Neutrophil (primary cell): ENCODE measurements around the gene RUNX2.
A peak's percentile ranks its signal among the peaks of the same experiment; 100 is the strongest.

Experiments used
- H3K27ac ChIP-seq: fragments of 200-600 bp; sonication (generic); 2 replicates; pipeline ENCODE4 v1.5.1; 2016; ENCODE audit warnings: mild to moderate bottlenecking, moderate library complexity
- H3K27me3 ChIP-seq: fragments of 200-600 bp; sonication (generic); 2 replicates; pipeline ENCODE4 v1.6.0; 2016; ENCODE audit warnings: mild to moderate bottlenecking
- H3K36me3 ChIP-seq: fragments of 200-600 bp; sonication (generic); 2 replicates; pipeline ENCODE4 v1.5.1; 2017
- H3K4me1 ChIP-seq, 2 experiments: fragments of 200-600 bp in 1 of 2; sonication (generic) in 1 of 2; 1 replicate in 1 of 2; 2 replicates in 1 of 2; pipeline versions ENCODE4 v1.5.1 to v1.6.1; 2013 to 2016; ENCODE audit warnings: low read depth in 1 of 2, low read length in 1 of 2, mild to moderate bottlenecking in 1 of 2, moderate library complexity in 1 of 2; ENCODE audit not compliant: control insufficient read depth in 1 of 2, insufficient read depth in 1 of 2
- H3K4me3 ChIP-seq, 2 experiments: fragments of 200-600 bp in 1 of 2; sonication (generic) in 1 of 2; 1 replicate in 1 of 2; 2 replicates in 1 of 2; pipeline ENCODE4 v1.5.1; 2013 to 2016; ENCODE audit warnings: low read depth in 1 of 2, low read length in 1 of 2, mild to moderate bottlenecking in 1 of 2, moderate library complexity in 1 of 2
- H3K9me3 ChIP-seq: fragments of 200-600 bp; sonication (generic); 2 replicates; pipeline ENCODE4 v1.5.1; 2016
- CTCF ChIP-seq: fragments of 200-600 bp; sonication (generic); IDR thresholded peaks from 2 replicates; pipeline ENCODE4 v1.5.1; 2016; ENCODE audit warnings: antibody characterized with exemption

The RUNX2 gene

GRCh38 chr6:45420083-45420908 lies 92.2 kb downstream of the RUNX2 start:
- Histone ChIP-seq H3K27me3 (peaks cover 23% of the 10 kb centered on the region), H3K4me1 (peaks cover 38 to 39% of the 10 kb centered on the region in 2 experiments), H3K4me3 (peak overlapping the region; percentile 73 to 84), H3K9me3 (no peaks in the 10 kb centered on the region), H3K36me3 (no peaks in the 10 kb centered on the region), H3K27ac (no peak overlapping the region)
- no peak for TF ChIP-seq CTCF

DNA sequence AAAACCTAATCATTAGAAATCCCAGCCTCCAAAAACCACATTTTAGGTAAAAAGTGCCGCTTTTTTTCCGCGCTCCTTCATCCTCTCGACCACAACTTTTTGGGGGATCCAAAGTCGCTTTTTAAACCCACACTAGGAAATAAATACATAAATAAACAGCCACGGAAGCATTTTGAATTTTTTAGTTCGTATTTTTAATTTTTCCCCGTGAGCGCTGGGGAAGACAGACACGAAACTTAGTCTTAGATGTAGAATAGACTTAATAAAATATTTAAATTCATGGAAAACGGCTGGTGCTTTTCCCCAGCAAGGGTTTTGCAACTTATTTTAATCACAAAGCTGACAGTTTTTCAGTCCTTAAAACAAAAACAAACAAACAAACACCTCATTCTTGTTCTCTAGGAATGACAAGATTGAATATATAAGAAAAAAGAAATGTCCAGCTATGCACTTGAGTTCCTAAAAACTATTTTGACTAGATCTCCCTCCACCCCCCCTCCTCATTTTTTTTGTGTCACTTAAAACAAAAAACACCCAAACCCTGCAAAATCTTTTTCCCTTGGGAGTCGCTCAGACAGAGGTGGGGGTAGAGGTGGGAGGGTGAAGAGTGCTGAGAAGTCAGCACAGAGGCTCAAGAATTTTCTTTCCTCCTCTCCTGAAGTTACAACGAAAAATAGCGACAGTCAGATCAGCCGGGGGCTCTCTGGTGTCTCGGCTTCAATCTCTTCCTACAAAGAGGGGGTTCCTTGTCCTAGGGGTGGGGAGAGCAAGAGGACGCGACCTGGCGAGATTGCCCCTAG lies 93.0 kb downstream of the RUNX2 start:
- Histone ChIP-seq H3K4me1 (peaks cover 39% of the 10 kb centered on the region in 2 experiments), H3K9me3 (no peaks in the 10 kb centered on the region), H3K27me3 (peaks cover 23% of the 10 kb centered on the region), H3K27ac (peak overlapping the region; percentile 87), H3K36me3 (no peaks in the 10 kb centered on the region), H3K4me3 (peak overlapping the region; percentile 73 to 84)
- TF ChIP-seq CTCF = no peak

- Histone ChIP-seq H3K9me3 (no peaks in the 10 kb centered on the region), H3K4me3 (peak overlapping the region; percentile 73 to 84), H3K4me1 (peaks cover 39% of the 10 kb centered on the region in 2 experiments), H3K36me3 (no peaks in the 10 kb centered on the region), H3K27me3 (peaks cover 23% of the 10 kb centered on the region), H3K27ac (peak overlapping the region; percentile 87)
- peak; percentile 40 for TF ChIP-seq CTCF
These were observed 93.8 kb downstream of the RUNX2 start for GRCh38 chr6:45421709-45422502.

DNA sequence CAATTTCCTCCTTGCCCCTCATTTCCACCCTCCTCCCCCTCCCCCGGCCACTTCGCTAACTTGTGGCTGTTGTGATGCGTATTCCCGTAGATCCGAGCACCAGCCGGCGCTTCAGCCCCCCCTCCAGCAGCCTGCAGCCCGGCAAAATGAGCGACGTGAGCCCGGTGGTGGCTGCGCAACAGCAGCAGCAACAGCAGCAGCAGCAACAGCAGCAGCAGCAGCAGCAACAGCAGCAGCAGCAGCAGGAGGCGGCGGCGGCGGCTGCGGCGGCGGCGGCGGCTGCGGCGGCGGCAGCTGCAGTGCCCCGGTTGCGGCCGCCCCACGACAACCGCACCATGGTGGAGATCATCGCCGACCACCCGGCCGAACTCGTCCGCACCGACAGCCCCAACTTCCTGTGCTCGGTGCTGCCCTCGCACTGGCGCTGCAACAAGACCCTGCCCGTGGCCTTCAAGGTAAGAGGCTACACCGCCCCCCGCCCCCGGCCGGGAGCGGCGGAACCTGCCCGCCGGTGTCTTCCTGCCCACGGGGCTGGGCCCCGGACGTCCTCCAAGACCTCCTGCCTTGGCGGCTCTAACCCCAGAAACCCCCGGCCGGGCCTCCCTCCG lies 94.5 kb downstream of the RUNX2 start:
- Histone ChIP-seq H3K27me3 (peaks cover 23% of the 10 kb centered on the region), H3K9me3 (no peaks in the 10 kb centered on the region), H3K4me1 (peaks cover 41 to 42% of the 10 kb centered on the region in 2 experiments), H3K27ac (peak overlapping the region; percentile 87), H3K4me3 (peak overlapping the region; percentile 73 to 84), H3K36me3 (no peaks in the 10 kb centered on the region)
- no peak for TF ChIP-seq CTCF
